ENCODE results near the gene UBE2Q1.

- TF ChIP-seq CTCF (conservative IDR thresholded peaks at IDR 0.05) (no peak), EZH2 (IDR thresholded peaks at IDR 0.05; ENCODE audit: low read depth) (no peak)
Observed at GRCh38 chr1:154558720-154559465, 431 bp upstream of the UBE2Q1 start.

All from PC-9 (cell line).